Pancreas (tissue), 10 donors: Measurements from ENCODE around the gene PRKCE. TPM values are rescaled to one million over a fixed set of nuclear protein-coding genes. Genes with fewer than 3 reads are reported as not detected.

ENCODE experiments used
- ATAC-seq, 4 donors: fragments of 200-7000 bp; cut with Tn5 transposase; one replicate each; pipeline versions ENCODE4 v1.8.0 to v1.9.1; 2020; ENCODE audit warnings: mild to moderate bottlenecking in 4 of 4, moderate library complexity in 4 of 4
- DNase-seq, 6 donors: peaks; one replicate each; pipeline ENCODE4 v3.0.0-alpha.2; 2020
- FAIRE-seq: peaks from 2 replicates; lab custom pipeline; 2012; peaks lifted over from hg19 to GRCh38; lab: Jason Lieb, UNC
- H3K27ac ChIP-seq, 4 donors: fragments of 200-600 bp; sonication (generic); 1 replicate in 3 of 4; 2 replicates in 1 of 4; pipeline versions ENCODE4 v1.5.0 to v1.8.0; 2020
- H3K27me3 ChIP-seq, 4 donors: fragments of 200-600 bp; one replicate each; pipeline ENCODE4 v1.8.0; 2021
- H3K36me3 ChIP-seq, 3 donors: fragments of 200-600 bp; sonication (generic) in 1 of 3; one replicate each; pipeline versions ENCODE4 v1.5.0 to v1.8.0; 2020 to 2021
- H3K4me1 ChIP-seq, 3 donors: fragments of 200-600 bp; one replicate each; pipeline ENCODE4 v1.8.0; 2021
- H3K4me3 ChIP-seq, 4 donors: fragments of 200-600 bp; sonication (generic) in 2 of 4; one replicate each; pipeline versions ENCODE4 v1.5.0 to v1.8.0; 2020 to 2021
- H3K9me3 ChIP-seq, 4 donors: fragments of 200-600 bp; one replicate each; pipeline ENCODE4 v1.8.0; 2021
- WGBS, 2 donors: extraction: QIAGEN DNeasy Blood & Tissue Kit; methylation state at CpG; one replicate each; pipeline ENCODE4 v1.1.7; 2013; 5-methylcytosine and 5-hydroxymethylcytosine counted together
- intact Hi-C, 3 donors: fragments of 100-400 bp; cut with DNase I; formaldehyde crosslinking; loops; one replicate each; pipeline versions ENCODE4 v1.11.1 to v1.14.2; 2022
- polyA plus RNA-seq, 2 donors: library from polyadenylated mRNA; stranded (reverse); fragments of 200-250 nt; gene quantifications; one replicate each; pipeline ENCODE4 v1.2.3, GENCODE V29; 2013
- total RNA-seq, 6 donors: library from RNA; stranded (reverse); fragmentation: NEBNext Ultra II Directional in 4 of 6; extraction: Animal tissue kit (Norgen Biotek cat#: 25700) in 4 of 6; gene quantifications; one replicate each; pipeline versions ENCODE4 v1.2.1 to v1.2.4, GENCODE V29; 2021 to 2023
- TF ChIP-seq, protein P1 (sequence below), 4 donors: fragments of 200-600 bp; sonication (generic) in 3 of 4; IDR thresholded peaks; one replicate each; pipeline versions ENCODE4 v1.5.0 to v1.8.0; 2021; ENCODE audit warnings: antibody characterized with exemption in 4 of 4
- donor health status: healthy with polysubstance abuse.
- donor health status: DM: no; HTN: no; CAD: no; lungs with moderate emphysema.
- donor health status: DM: no; HTN: no; CAD: no.
- donor health status: control.
- donor health status: control.
- donor health status: Bipolar disorder and iron deficiency.
- donor health status: DM: yes; HTN: yes; CAD: no.
- donor health status: DM: no; HTN: no; CAD: no.
- donor health status: DM: no; HTN: no; CAD: no.
- donor health status: DM: yes; HTN: yes; CAD: no.

PRKCE gene
- total and polyA plus RNA-seq, 8 donors = 4.0 to 19.4 (median 10.0) TPM

GRCh38 chr2:45841752-45842407, 190.4 kb downstream of the PRKCE start:
- FAIRE-seq (no peak), ATAC-seq (no peak), DNase-seq (no peak)
- H3K9me3 ChIP-seq = no peaks in the 10 kb centered on the region
- H3K27ac ChIP-seq = no peak overlapping the region
- intact Hi-C loops = no loop called here
- H3K4me3 ChIP-seq = no peak overlapping the region
- no peaks in the 10 kb centered on the region for H3K27me3 ChIP-seq
- H3K36me3 ChIP-seq = no peaks in the 10 kb centered on the region
- WGBS, 2 donors = 90 to 93% methylated on average over 4 of the region's 4 CpGs
- TF ChIP-seq, protein P1, sequence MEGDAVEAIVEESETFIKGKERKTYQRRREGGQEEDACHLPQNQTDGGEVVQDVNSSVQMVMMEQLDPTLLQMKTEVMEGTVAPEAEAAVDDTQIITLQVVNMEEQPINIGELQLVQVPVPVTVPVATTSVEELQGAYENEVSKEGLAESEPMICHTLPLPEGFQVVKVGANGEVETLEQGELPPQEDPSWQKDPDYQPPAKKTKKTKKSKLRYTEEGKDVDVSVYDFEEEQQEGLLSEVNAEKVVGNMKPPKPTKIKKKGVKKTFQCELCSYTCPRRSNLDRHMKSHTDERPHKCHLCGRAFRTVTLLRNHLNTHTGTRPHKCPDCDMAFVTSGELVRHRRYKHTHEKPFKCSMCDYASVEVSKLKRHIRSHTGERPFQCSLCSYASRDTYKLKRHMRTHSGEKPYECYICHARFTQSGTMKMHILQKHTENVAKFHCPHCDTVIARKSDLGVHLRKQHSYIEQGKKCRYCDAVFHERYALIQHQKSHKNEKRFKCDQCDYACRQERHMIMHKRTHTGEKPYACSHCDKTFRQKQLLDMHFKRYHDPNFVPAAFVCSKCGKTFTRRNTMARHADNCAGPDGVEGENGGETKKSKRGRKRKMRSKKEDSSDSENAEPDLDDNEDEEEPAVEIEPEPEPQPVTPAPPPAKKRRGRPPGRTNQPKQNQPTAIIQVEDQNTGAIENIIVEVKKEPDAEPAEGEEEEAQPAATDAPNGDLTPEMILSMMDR (IDR thresholded peaks at IDR 0.05) = no peak
- H3K4me1 ChIP-seq = no peaks in the 10 kb centered on the region

DNA sequence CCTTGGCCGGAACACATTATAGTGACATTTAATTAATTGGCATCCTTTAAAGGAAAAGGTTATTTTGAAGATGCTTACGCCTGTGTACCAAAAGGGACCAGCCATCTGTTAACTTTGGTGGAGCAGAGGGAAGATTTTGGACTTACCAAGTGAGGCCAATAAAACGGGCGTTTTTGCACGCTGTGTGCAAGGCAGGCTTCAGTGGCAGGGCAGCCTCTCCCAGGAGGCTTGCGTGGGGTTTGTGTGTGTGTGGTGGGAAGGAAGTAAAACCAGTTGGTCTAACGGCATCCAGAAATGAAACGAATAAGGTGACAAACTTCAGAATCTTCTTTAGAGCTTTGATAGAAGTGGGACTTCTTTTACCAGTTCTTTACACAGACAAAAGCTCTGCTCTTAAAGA, 191.7 kb downstream of the PRKCE start:
- FAIRE-seq = no peak
- Histone ChIP-seq H3K27ac (no peak overlapping the region), H3K4me3 (no peak overlapping the region), H3K4me1 (no peaks in the 10 kb centered on the region), H3K36me3 (no peaks in the 10 kb centered on the region), H3K9me3 (no peaks in the 10 kb centered on the region), H3K27me3 (no peaks in the 10 kb centered on the region)
- DNase-seq = no peak
- intact Hi-C loops = no loop called here
- TF ChIP-seq, protein P1 (IDR thresholded peaks at IDR 0.05) = no peak
- WGBS, 2 donors = 92 to 95% methylated on average over 8 of the region's 8 CpGs
- ATAC-seq = no peak

DNA sequence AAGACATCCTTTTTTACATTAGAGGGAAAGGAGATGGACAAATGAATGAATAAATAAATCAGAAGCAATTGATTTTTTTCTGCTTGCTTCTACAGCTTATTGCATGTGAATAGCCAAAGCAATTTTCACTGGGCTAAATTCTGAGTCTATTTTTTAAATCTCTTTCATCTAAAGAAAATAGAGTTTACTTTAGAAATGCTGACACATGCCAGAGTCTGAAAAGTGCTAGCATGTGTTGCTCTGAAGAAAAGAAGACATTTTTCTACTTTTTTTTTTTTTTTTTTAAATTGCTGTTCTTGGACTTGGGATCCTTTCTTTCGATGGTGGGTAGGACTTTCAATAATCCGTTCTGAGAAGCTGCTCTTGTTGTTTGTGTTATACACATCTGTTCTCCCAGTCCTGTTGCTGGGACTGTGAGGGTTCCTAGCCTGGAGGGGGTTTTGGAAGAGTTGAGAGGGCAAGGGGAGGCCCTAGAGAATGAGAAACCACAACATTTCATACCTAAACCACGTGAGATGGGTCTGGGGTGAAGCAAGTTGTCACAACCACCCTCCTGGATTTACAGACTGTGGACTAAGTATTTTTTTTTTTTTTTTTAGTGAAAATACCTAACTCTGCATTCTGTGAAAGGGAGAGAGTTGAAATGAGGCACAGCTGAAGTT, 193.5 kb downstream of the PRKCE start:
- H3K4me1 ChIP-seq = no peaks in the 10 kb centered on the region
- 83 to 89% methylated on average over 3 of the region's 3 CpGs for WGBS, 2 donors
- TF ChIP-seq, protein P1 (IDR thresholded peaks at IDR 0.05) = no peak
- intact Hi-C loops = no loop called here
- no peaks in the 10 kb centered on the region for H3K9me3 ChIP-seq
- no peaks in the 10 kb centered on the region for H3K27me3 ChIP-seq
- ATAC-seq = no peak
- no peak for FAIRE-seq
- H3K27ac ChIP-seq = no peak overlapping the region
- H3K4me3 ChIP-seq = no peak overlapping the region
- no peak for DNase-seq
- no peaks in the 10 kb centered on the region for H3K36me3 ChIP-seq

GRCh38 chr2:45845566-45845965, 194.1 kb downstream of the PRKCE start:
- DNase-seq (no peak), ATAC-seq (no peak), FAIRE-seq (no peak)
- H3K36me3 ChIP-seq = no peaks in the 10 kb centered on the region
- H3K27ac ChIP-seq = no peak overlapping the region
- no peaks in the 10 kb centered on the region for H3K27me3 ChIP-seq
- TF ChIP-seq, protein P1 (IDR thresholded peaks at IDR 0.05) = no peak
- H3K9me3 ChIP-seq = no peaks in the 10 kb centered on the region
- peaks cover 0 to 3% (median 3%) of the 10 kb centered on the region in 3 donors for H3K4me1 ChIP-seq
- no peak overlapping the region for H3K4me3 ChIP-seq
- WGBS, 2 donors = 87 to 92% methylated on average over 6 of the region's 6 CpGs
- intact Hi-C loops = no loop called here
